ENCODE data around the gene SLC2A11.
A peak's percentile ranks its signal among the peaks of the same experiment; 100 is the strongest.

Gene SLC2A11

DNA sequence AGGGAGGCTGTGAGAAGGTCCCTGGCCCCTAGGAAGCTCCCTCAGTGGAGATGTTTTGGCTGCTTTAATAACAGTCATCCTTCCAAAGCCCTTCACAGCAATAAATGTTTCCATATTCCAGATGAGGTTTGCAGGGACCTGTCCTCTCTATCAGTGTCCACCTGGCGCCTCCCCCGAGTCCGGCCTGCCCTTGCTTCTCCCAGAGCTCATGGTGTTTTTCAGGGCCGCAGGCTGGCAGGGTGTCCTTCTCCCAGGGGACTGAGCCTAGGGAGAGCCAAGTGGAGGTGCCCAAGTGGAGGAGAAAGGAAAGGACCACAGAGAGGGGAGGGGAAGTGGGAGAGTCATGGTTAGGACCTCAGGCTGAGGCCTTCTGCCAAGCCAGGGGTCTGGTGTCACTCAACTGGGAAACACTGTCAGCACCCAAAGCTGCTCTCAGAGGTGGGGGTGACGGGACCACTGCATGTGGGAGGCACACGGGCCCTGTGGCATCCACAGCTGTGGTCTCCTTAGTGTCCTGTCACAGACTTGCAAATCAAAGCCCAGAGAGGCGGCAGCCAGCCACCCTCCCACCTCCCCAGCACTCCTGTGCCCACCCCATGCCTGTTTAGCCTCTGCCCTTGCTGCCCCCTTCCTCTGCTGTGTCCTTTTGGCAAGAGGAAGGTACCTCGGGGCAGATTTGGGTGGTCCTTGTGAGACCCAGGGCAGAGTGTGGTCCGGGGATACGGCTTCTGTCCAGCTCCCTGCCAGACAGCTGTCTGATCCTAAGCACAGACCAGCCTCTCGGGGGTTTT, 25.3 kb upstream of the SLC2A11 start:
- Histone ChIP-seq H3K4me3 (ENCODE audit: low read depth in 1 of 2, low read length in 2 of 2) (no peak overlapping the region), H3K27me3 (ENCODE audit: control insufficient read depth in 1 of 2, insufficient read depth in 2 of 2, low read length in 2 of 2) (no peaks in the 10 kb centered on the region), H3K4me1 (ENCODE audit: control insufficient read depth in 1 of 2, insufficient read depth in 2 of 2, low read length in 2 of 2) (peaks cover 0 to under 1% of the 10 kb centered on the region in 2 donors), H3K27ac (ENCODE audit: low read depth, low read length) (no peak overlapping the region), H3K36me3 (ENCODE audit: control insufficient read depth in 1 of 2, insufficient read depth in 2 of 2, low read length in 2 of 2) (peaks cover 36 to 74% of the 10 kb centered on the region in 2 donors), H3K9ac (ENCODE audit: low read depth in 1 of 2, low read length in 2 of 2) (no peak overlapping the region), H3K9me3 (ENCODE audit: control insufficient read depth in 1 of 2, low read length in 2 of 2) (no peaks in the 10 kb centered on the region)

DNA sequence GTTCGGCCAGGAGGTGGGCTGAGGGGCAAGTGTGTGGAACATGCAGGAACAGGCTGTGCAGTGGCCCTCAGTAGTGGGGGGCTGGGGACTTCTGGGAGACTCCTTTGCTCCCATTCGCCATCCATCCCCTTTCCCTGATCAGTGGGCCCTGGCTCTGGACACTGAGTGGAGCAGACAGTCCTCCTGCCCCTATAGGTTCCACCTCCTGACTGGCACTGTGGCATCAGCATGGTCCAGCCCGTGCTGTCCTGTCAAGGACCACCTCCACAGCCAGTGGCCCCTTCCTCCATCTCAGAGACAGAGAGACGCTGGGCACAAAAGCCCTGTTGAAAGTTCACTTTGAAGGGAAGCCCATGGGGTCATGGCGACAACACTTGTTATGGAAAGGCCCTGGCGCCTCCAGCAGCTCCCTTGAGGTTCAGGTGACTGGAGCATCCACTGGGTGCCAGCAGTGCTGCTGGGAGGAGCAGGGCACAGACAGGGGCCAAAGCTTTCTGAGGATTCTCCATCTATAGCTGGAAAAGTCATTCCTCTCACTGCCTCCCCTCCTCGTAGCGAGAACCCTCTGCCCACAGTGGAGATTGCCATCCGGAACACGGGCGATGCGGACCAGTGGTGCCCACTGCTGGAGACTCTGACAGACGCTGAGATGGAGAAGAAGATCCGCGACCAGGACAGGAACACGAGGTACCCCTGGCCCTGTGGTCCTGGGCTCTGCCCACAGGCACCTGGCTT, 24.5 kb upstream of the SLC2A11 start:
- H3K36me3 ChIP-seq (ENCODE audit: control insufficient read depth in 1 of 2, insufficient read depth in 2 of 2, low read length in 2 of 2), result peaks cover 37 to 69% of the 10 kb centered on the region in 2 donors
- no peak overlapping the region for H3K27ac ChIP-seq (ENCODE audit: low read depth, low read length)
- H3K4me3 ChIP-seq (ENCODE audit: low read depth in 1 of 2, low read length in 2 of 2), result no peak overlapping the region
- H3K9me3 ChIP-seq (ENCODE audit: control insufficient read depth in 1 of 2, low read length in 2 of 2), result no peaks in the 10 kb centered on the region
- no peak overlapping the region for H3K9ac ChIP-seq (ENCODE audit: low read depth in 1 of 2, low read length in 2 of 2)
- no peaks in the 10 kb centered on the region for H3K27me3 ChIP-seq (ENCODE audit: control insufficient read depth in 1 of 2, insufficient read depth in 2 of 2, low read length in 2 of 2)
- H3K4me1 ChIP-seq (ENCODE audit: control insufficient read depth in 1 of 2, insufficient read depth in 2 of 2, low read length in 2 of 2), result peaks cover 4 to 8% of the 10 kb centered on the region in 2 donors

DNA sequence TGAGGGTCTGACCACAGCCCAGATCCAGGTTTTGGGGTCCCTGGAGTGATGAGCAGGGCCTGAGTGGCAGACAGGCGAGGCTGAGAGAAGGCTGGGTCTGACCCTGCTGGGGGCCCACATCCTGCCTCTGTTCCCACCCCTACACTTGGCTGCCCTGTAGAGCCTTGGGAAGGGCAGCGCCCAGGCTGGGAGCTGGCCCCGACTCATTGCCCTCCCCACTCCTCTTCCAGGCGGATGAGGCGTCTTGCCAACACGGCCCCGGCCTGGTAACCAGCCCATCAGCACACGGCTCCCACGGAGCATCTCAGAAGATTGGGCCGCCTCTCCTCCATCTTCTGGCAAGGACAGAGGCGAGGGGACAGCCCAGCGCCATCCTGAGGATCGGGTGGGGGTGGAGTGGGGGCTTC, 23.8 kb upstream of the SLC2A11 start:
- peaks cover 37 to 63% of the 10 kb centered on the region in 2 donors for H3K36me3 ChIP-seq (ENCODE audit: control insufficient read depth in 1 of 2, insufficient read depth in 2 of 2, low read length in 2 of 2)
- H3K27me3 ChIP-seq (ENCODE audit: control insufficient read depth in 1 of 2, insufficient read depth in 2 of 2, low read length in 2 of 2), result no peaks in the 10 kb centered on the region
- H3K9me3 ChIP-seq (ENCODE audit: control insufficient read depth in 1 of 2, low read length in 2 of 2), result no peaks in the 10 kb centered on the region
- H3K27ac ChIP-seq (ENCODE audit: low read depth, low read length), result no peak overlapping the region
- H3K4me3 ChIP-seq (ENCODE audit: low read depth in 1 of 2, low read length in 2 of 2), result no peak overlapping the region
- H3K9ac ChIP-seq (ENCODE audit: low read depth in 1 of 2, low read length in 2 of 2), result no peak overlapping the region
- peaks cover 6 to 14% of the 10 kb centered on the region in 2 donors for H3K4me1 ChIP-seq (ENCODE audit: control insufficient read depth in 1 of 2, insufficient read depth in 2 of 2, low read length in 2 of 2)

DNA sequence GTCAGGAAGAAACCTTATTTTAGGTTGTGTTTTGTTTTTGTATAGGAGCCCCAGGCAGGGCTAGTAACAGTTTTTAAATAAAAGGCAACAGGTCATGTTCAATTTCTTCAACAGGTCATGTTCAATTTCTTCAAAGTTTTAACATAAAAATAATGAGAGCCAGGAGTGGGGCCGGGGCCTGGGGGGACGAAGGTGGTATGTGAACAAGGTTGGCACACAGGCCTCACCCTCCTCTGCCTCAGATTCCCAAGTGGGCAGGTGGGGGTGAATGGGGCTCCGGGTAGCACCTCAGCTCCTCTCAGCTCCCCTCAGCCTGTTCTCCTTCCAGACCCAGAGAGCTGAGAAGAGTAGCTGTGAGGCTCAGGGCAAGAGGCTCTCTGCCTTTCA, 23.3 kb upstream of the SLC2A11 start:
- H3K27ac ChIP-seq (ENCODE audit: low read depth, low read length), result no peak overlapping the region
- no peak overlapping the region for H3K4me3 ChIP-seq (ENCODE audit: low read depth in 1 of 2, low read length in 2 of 2)
- no peaks in the 10 kb centered on the region for H3K9me3 ChIP-seq (ENCODE audit: control insufficient read depth in 1 of 2, low read length in 2 of 2)
- H3K4me1 ChIP-seq (ENCODE audit: control insufficient read depth in 1 of 2, insufficient read depth in 2 of 2, low read length in 2 of 2), result peaks cover 6 to 15% of the 10 kb centered on the region in 2 donors
- H3K36me3 ChIP-seq (ENCODE audit: control insufficient read depth in 1 of 2, insufficient read depth in 2 of 2, low read length in 2 of 2), result peaks cover 37 to 59% of the 10 kb centered on the region in 2 donors
- H3K27me3 ChIP-seq (ENCODE audit: control insufficient read depth in 1 of 2, insufficient read depth in 2 of 2, low read length in 2 of 2), result no peaks in the 10 kb centered on the region
- no peak overlapping the region for H3K9ac ChIP-seq (ENCODE audit: low read depth in 1 of 2, low read length in 2 of 2)

DNA sequence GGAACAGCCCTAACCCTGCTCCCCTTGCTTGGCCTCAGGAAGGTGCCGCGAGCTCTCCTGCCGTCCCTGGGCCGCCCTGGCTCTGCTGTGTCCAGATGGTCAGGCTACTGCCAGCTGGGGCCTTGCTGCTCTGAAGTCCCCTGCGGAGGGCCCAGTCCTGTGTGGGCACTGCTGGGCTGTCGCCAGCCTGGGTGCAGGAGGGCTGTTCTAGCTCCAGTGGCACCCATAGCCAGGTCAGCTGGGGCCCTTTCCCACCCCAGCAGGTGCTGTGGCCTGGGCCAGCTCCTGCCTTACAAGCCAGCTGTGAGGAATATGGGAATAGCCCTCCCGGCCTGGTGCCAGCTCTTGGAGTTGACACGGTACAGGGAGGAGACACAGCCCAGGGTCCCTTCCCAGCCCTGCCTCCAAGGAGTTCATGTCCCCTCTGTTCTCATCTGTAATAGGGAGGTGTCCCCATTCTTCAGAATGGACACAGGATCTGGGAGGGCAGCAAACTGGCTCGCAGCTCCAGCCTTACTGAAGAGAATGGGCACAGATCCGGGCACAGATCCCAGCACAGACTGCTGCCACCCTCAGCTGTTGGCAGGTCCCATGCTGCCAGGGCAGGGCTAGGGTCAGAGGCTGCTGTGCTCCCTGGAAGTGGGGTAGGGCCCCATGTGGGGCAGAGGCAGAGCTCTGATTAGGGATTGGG, 22.7 kb upstream of the SLC2A11 start:
- Histone ChIP-seq H3K9ac (ENCODE audit: low read depth in 1 of 2, low read length in 2 of 2) (peak overlapping the region in 1 of 2 donors; percentile 18), H3K4me1 (ENCODE audit: control insufficient read depth in 1 of 2, insufficient read depth in 2 of 2, low read length in 2 of 2) (peaks cover 6 to 20% of the 10 kb centered on the region in 2 donors), H3K4me3 (ENCODE audit: low read depth in 1 of 2, low read length in 2 of 2) (no peak overlapping the region), H3K36me3 (ENCODE audit: control insufficient read depth in 1 of 2, insufficient read depth in 2 of 2, low read length in 2 of 2) (peaks cover 36 to 55% of the 10 kb centered on the region in 2 donors), H3K9me3 (ENCODE audit: control insufficient read depth in 1 of 2, low read length in 2 of 2) (no peaks in the 10 kb centered on the region), H3K27me3 (ENCODE audit: control insufficient read depth in 1 of 2, insufficient read depth in 2 of 2, low read length in 2 of 2) (no peaks in the 10 kb centered on the region), H3K27ac (ENCODE audit: low read depth, low read length) (no peak overlapping the region)

DNA sequence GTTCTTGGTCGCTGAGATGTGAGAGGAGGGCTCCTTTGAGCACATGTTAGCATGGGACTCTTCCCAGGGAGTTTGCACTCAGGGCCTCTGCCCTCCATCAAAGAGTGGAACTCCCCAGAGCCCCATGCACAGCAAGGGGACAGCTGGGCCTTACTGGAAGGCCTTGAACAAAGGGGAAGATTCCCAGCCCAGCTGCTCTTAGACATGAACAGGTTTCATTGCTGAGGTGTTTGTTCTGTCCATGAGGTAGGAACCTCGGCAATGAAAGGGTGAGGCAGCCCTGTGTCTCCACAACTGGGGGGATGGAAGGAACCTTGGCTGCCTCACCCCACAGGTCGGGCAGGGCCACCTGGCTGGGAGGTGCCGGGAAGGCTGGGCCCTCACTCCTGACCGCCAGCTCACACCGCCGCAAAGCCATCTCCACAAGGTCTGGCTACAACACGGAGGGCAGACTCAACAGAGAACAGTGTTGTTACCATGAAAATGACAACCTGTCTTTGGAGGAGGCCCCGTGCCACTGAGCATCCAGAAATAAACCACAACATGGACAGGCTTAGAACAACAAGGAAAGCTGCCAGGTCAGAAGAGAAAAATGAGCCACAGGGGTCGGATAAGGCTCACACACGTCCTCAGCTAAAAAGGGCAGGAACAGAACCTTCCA, 22.1 kb upstream of the SLC2A11 start:
- H3K9ac ChIP-seq (ENCODE audit: low read depth in 1 of 2, low read length in 2 of 2), result peak overlapping the region; percentile 6 to 18
- H3K27ac ChIP-seq (ENCODE audit: low read depth, low read length), result no peak overlapping the region
- peaks cover 6 to 20% of the 10 kb centered on the region in 2 donors for H3K4me1 ChIP-seq (ENCODE audit: control insufficient read depth in 1 of 2, insufficient read depth in 2 of 2, low read length in 2 of 2)
- H3K9me3 ChIP-seq (ENCODE audit: control insufficient read depth in 1 of 2, low read length in 2 of 2), result no peaks in the 10 kb centered on the region
- H3K27me3 ChIP-seq (ENCODE audit: control insufficient read depth in 1 of 2, insufficient read depth in 2 of 2, low read length in 2 of 2), result no peaks in the 10 kb centered on the region
- peaks cover 32 to 55% of the 10 kb centered on the region in 2 donors for H3K36me3 ChIP-seq (ENCODE audit: control insufficient read depth in 1 of 2, insufficient read depth in 2 of 2, low read length in 2 of 2)
- no peak overlapping the region for H3K4me3 ChIP-seq (ENCODE audit: low read depth in 1 of 2, low read length in 2 of 2)

DNA sequence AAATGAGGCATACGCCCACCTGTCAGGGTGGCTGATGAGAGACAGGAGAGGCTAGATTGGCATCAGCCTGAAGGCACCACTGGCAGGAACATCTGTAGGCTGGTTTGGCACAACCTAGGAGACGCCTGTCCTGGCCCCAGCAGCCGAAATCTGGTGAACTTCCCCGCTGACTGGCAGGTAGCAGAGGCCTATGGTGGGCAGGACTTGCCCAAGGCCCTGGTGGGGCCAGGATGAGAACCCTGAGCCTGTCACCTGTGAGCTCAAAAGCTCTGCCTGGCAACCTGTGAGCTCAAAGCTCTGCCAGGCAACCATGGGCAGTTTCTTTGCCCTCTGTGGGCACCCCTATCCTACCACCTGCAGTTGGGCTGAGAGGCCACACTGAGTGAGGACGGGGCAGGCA, 21.4 kb upstream of the SLC2A11 start:
- no peak overlapping the region for H3K27ac ChIP-seq (ENCODE audit: low read depth, low read length)
- H3K9me3 ChIP-seq (ENCODE audit: control insufficient read depth in 1 of 2, low read length in 2 of 2), result no peaks in the 10 kb centered on the region
- no peak overlapping the region for H3K9ac ChIP-seq (ENCODE audit: low read depth in 1 of 2, low read length in 2 of 2)
- no peaks in the 10 kb centered on the region for H3K27me3 ChIP-seq (ENCODE audit: control insufficient read depth in 1 of 2, insufficient read depth in 2 of 2, low read length in 2 of 2)
- no peak overlapping the region for H3K4me3 ChIP-seq (ENCODE audit: low read depth in 1 of 2, low read length in 2 of 2)
- H3K4me1 ChIP-seq (ENCODE audit: control insufficient read depth in 1 of 2, insufficient read depth in 2 of 2, low read length in 2 of 2), result peaks cover 6 to 20% of the 10 kb centered on the region in 2 donors
- H3K36me3 ChIP-seq (ENCODE audit: control insufficient read depth in 1 of 2, insufficient read depth in 2 of 2, low read length in 2 of 2), result peaks cover 27 to 51% of the 10 kb centered on the region in 2 donors

DNA sequence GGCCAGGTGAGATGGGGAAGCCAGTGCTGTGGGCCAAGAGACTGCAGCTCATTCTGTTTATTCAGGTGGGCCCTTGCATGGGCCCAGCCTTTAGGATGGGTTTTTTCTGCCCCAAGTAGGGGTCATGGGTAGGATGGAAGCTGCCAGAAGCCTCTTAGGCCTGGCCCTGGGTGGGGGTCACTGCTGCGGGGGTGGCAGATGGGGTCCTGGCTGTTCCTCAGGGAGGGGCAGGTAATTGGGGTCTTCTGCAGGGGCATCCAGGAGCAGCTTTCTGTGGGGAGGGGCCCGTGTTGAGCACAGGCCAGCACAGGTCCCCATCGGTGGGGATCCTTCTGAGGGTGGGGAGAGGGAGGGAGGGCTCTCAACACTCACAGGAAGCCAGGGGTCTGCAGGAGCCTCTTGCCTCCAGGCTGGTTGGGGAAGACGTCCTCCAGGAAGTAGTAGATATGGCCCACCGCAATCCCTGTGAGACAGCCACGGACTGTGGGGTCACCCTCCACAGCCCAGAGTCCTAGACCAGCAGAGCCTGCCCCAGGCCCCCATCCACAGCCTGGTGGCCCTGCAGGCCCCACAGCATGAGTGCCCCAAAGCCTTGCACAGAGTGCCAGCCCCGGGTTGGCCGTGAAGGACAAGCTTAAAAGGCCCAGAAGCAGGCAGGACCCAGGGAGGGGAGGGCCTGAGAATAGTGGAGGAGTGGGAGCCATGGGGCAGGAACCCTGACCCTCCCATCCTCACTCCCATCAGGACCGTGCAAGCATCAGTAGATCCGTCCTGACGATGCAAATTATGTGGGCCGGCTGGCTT, 20.8 kb upstream of the SLC2A11 start:
- Histone ChIP-seq H3K4me3 (ENCODE audit: low read depth in 1 of 2, low read length in 2 of 2) (peak overlapping the region in 1 of 2 donors; percentile 80), H3K27ac (ENCODE audit: low read depth, low read length) (no peak overlapping the region), H3K9me3 (ENCODE audit: control insufficient read depth in 1 of 2, low read length in 2 of 2) (no peaks in the 10 kb centered on the region), H3K9ac (ENCODE audit: low read depth in 1 of 2, low read length in 2 of 2) (peak overlapping the region in 1 of 2 donors; percentile 32), H3K4me1 (ENCODE audit: control insufficient read depth in 1 of 2, insufficient read depth in 2 of 2, low read length in 2 of 2) (peaks cover 6 to 20% of the 10 kb centered on the region in 2 donors), H3K36me3 (ENCODE audit: control insufficient read depth in 1 of 2, insufficient read depth in 2 of 2, low read length in 2 of 2) (peaks cover 23 to 45% of the 10 kb centered on the region in 2 donors), H3K27me3 (ENCODE audit: control insufficient read depth in 1 of 2, insufficient read depth in 2 of 2, low read length in 2 of 2) (no peaks in the 10 kb centered on the region)

DNA sequence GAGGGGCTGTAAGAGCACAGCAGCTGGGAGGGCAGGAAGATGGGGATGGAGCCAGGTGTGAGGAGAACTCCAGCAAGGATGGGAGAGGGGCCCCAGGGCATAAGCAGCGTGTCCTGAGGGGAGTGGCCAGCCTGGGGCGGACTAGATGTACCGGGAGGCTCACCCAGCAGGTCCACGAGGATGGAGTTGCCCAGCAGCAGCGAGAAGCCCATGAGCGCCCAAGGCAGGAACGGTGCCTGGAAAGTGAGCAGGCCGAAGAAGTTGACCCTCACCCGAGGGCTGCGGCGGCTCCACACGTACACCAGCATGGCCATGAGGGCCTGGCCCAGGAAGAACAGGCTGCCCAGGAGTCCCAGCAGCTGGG, 20.2 kb upstream of the SLC2A11 start:
- Histone ChIP-seq H3K4me3 (ENCODE audit: low read depth in 1 of 2, low read length in 2 of 2) (peak overlapping the region; percentile 66 to 80), H3K27ac (ENCODE audit: low read depth, low read length) (no peak overlapping the region), H3K9ac (ENCODE audit: low read depth in 1 of 2, low read length in 2 of 2) (peak overlapping the region; percentile 32 to 33), H3K36me3 (ENCODE audit: control insufficient read depth in 1 of 2, insufficient read depth in 2 of 2, low read length in 2 of 2) (peaks cover 23 to 41% of the 10 kb centered on the region in 2 donors), H3K9me3 (ENCODE audit: control insufficient read depth in 1 of 2, low read length in 2 of 2) (no peaks in the 10 kb centered on the region), H3K4me1 (ENCODE audit: control insufficient read depth in 1 of 2, insufficient read depth in 2 of 2, low read length in 2 of 2) (peaks cover 6 to 20% of the 10 kb centered on the region in 2 donors), H3K27me3 (ENCODE audit: control insufficient read depth in 1 of 2, insufficient read depth in 2 of 2, low read length in 2 of 2) (no peaks in the 10 kb centered on the region)

Measured in duodenal mucosa (tissue), 2 donors.